K562 (cell line): ENCODE data around the gene ATL3. TPM values are rescaled to one million over a fixed set of nuclear protein-coding genes. Genes with fewer than 3 reads are reported as not detected.
A peak's percentile ranks its signal among the peaks of the same experiment; 100 is the strongest.

Experiments used
- ATAC-seq: fragments of 200-7000 bp; cut with Tn5 transposase; 3 replicates; pipeline ENCODE4 v1.9.1; 2020; ENCODE audit warnings: moderate library complexity
- BruUV-seq: library from RNA; stranded (reverse); fragments of 400-500 nt; replicated peaks from 2 replicates; lab custom pipeline; 2021; lab: Mats Ljungman, UMichigan
- CTCF ChIA-PET: fragments of 300-600 bp; formaldehyde crosslinking; extraction: SDS; loops from one replicate; lab custom pipeline; 2021; ENCODE audit warnings: low intra/inter-chr PET ratio; lab: Yijun Ruan, JAX
- POLR2A ChIA-PET: fragments of 300-600, 350-650 bp; sonication (Branson Sonifier 250); formaldehyde crosslinking; extraction: SDS; loops from one replicate; lab custom pipeline; 2021; ENCODE audit warnings: antibody characterized with exemption, inconsistent platforms; lab: Yijun Ruan, JAX
- DNase-seq, 4 experiments: peaks; one replicate each; pipeline versions ENCODE4 v3.0.0 to v3.0.0-alpha.2; 2011 to 2018; ENCODE audit warnings: low spot score in 3 of 4, mixed read lengths in 3 of 4; ENCODE audit errors: extremely low read depth in 1 of 4
- FAIRE-seq: peaks from 2 replicates; lab custom pipeline; 2011; peaks lifted over from hg19 to GRCh38; lab: Jason Lieb, UNC
- H2AFZ ChIP-seq: 2 replicates; pipeline ENCODE4 v1.6.0; 2011; ENCODE audit warnings: low read depth, low read length, control low read depth, inconsistent platforms
- H3K27ac ChIP-seq: fragments of 200-600 bp; 3 replicates; pipeline ENCODE4 v1.8.0; 2011; ENCODE audit warnings: low read depth, mild to moderate bottlenecking, control low read depth, inconsistent platforms, low read length, moderate library complexity, mixed read lengths; ENCODE audit errors: extremely low read depth
- H3K27me3 ChIP-seq, 2 experiments: fragments of 300-600 bp in 1 of 2; 2 replicates in 1 of 2; 3 replicates in 1 of 2; pipeline versions ENCODE4 v1.6.0 to v1.8.0; 2011; ENCODE audit warnings: inconsistent platforms in 2 of 2, low read length in 2 of 2, mild to moderate bottlenecking in 1 of 2, mixed read lengths in 1 of 2, moderate library complexity in 1 of 2; ENCODE audit not compliant: control insufficient read depth in 2 of 2, insufficient read depth in 2 of 2
- H3K36me3 ChIP-seq: fragments of 300-600 bp; 3 replicates; pipeline ENCODE4 v1.8.0; 2011; ENCODE audit warnings: mild to moderate bottlenecking, low read length, inconsistent platforms; ENCODE audit not compliant: control insufficient read depth, insufficient read depth
- H3K4me1 ChIP-seq, 2 experiments: fragments of 200-600 bp in 1 of 2; replicated peaks in 1 of 2; 2 replicates in 1 of 2; 3 replicates in 1 of 2; pipeline versions ENCODE4 v1.5.1 to v1.8.0; 2011; ENCODE audit warnings: inconsistent platforms in 2 of 2, low read length in 2 of 2, mild to moderate bottlenecking in 1 of 2, mixed read lengths in 1 of 2, moderate library complexity in 1 of 2; ENCODE audit not compliant: control insufficient read depth in 2 of 2, insufficient read depth in 2 of 2
- H3K4me2 ChIP-seq: 2 replicates; pipeline ENCODE4 v1.6.1; 2011; ENCODE audit warnings: low read length, control low read depth, inconsistent platforms, mixed read lengths; ENCODE audit not compliant: insufficient read depth
- H3K4me3 ChIP-seq: fragments of 200-600 bp; sonication (generic), shearing (Covaris generic); 2 replicates; pipeline ENCODE4 v1.5.1; 2016; ENCODE audit warnings: control low read depth, inconsistent platforms
- H3K79me2 ChIP-seq: fragments of 200-600 bp; 3 replicates; pipeline ENCODE4 v1.8.0; 2011; ENCODE audit warnings: low read length, inconsistent platforms; ENCODE audit not compliant: control insufficient read depth, insufficient read depth
- H3K9ac ChIP-seq, 2 experiments: 2 replicates each; pipeline versions ENCODE4 v1.6.0 to v1.6.1; 2011; ENCODE audit warnings: low read depth in 2 of 2, low read length in 2 of 2, control low read depth in 1 of 2, inconsistent platforms in 1 of 2, mild to moderate bottlenecking in 1 of 2, mixed read lengths in 1 of 2; ENCODE audit not compliant: insufficient read depth in 1 of 2
- H3K9me1 ChIP-seq: one replicate; pipeline ENCODE4 v1.6.0; 2011; ENCODE audit warnings: inconsistent platforms, mild to moderate bottlenecking, low read length, moderate library complexity; ENCODE audit not compliant: control insufficient read depth, insufficient read depth
- H3K9me3 ChIP-seq: replicated peaks from 2 replicates; pipeline ENCODE4 v1.5.1; 2011; ENCODE audit warnings: low read depth, low read length, inconsistent platforms; ENCODE audit not compliant: control insufficient read depth, insufficient read depth
- H4K20me1 ChIP-seq: replicated peaks from 2 replicates; pipeline ENCODE4 v1.6.1; 2011; ENCODE audit warnings: low read length, inconsistent platforms, mixed read lengths; ENCODE audit not compliant: control insufficient read depth, insufficient read depth
- DEAF1 ChIP-seq: fragments of 450-650 bp; formaldehyde crosslinking; IDR thresholded peaks from 2 replicates; pipeline ENCODE4 v1.4.0; 2020; ENCODE audit warnings: mild to moderate bottlenecking, moderate library complexity
- GABPB2 ChIP-seq: fragments of 250-450 bp; sonication (Bioruptor Pico); conservative IDR thresholded peaks from 2 replicates; pipeline ENCODE4 v1.5.1; 2021; ENCODE audit warnings: mild to moderate bottlenecking
- HDAC8 ChIP-seq: fragments of 450-650 bp; IDR thresholded peaks from 2 replicates; pipeline ENCODE4 v1.6.1; 2016; ENCODE audit warnings: mild to moderate bottlenecking, missing genetic modification characterization, moderate library complexity, missing compliant biosample characterization
- MEF2A ChIP-seq: IDR thresholded peaks from 2 replicates; pipeline ENCODE4 v1.6.1; 2011; ENCODE audit warnings: low read depth, mild to moderate bottlenecking, low read length, moderate library complexity; ENCODE audit not compliant: control insufficient read depth
- NFIX ChIP-seq: fragments of 250-450 bp; sonication (Bioruptor Pico); IDR thresholded peaks from 2 replicates; pipeline ENCODE4 v1.4.0; 2020; ENCODE audit warnings: low read depth, mild to moderate bottlenecking, moderate library complexity
- RAD21 ChIP-seq, 2 experiments: fragments of 250-450 bp in 1 of 2; fragments of 450-650 bp in 1 of 2; sonication (Bioruptor Pico) in 1 of 2; formaldehyde crosslinking in 1 of 2; IDR thresholded peaks in 1 of 2; conservative IDR thresholded peaks in 1 of 2; 2 replicates each; pipeline versions ENCODE4 v1.4.0 to v1.8.0; 2020 to 2022; ENCODE audit warnings: mild to moderate bottlenecking in 2 of 2, moderate library complexity in 1 of 2
- SMC3 ChIP-seq: conservative IDR thresholded peaks from 2 replicates; pipeline ENCODE4 v1.6.1; 2011; ENCODE audit warnings: low read depth, low read length, improper control_type of control experiment; ENCODE audit not compliant: insufficient read depth
- SOX6 ChIP-seq: fragments of 450-650 bp; IDR thresholded peaks from 2 replicates; pipeline ENCODE4 v1.6.1; 2014; ENCODE audit warnings: mild to moderate bottlenecking
- TCFL5 ChIP-seq: fragments of 250-450 bp; sonication (Bioruptor Pico); conservative IDR thresholded peaks from 2 replicates; pipeline ENCODE4 v1.6.1; 2021; ENCODE audit warnings: mild to moderate bottlenecking, moderate library complexity, matching md5 sums
- USF2 ChIP-seq: sonication (generic); formaldehyde crosslinking; IDR thresholded peaks from 2 replicates; pipeline ENCODE4 v1.5.0; 2020; ENCODE audit warnings: missing genetic modification reagents
- YY1 ChIP-seq, 3 experiments: IDR thresholded peaks; 2 replicates each; pipeline ENCODE4 v1.6.1; 2011; ENCODE audit warnings: low read length in 2 of 3, mild to moderate bottlenecking in 2 of 3, moderate library complexity in 2 of 3, borderline replicate concordance in 1 of 3, control low read depth in 1 of 3, low read depth in 1 of 3; ENCODE audit not compliant: insufficient read depth in 3 of 3, insufficient replicate concordance in 2 of 3, control insufficient read depth in 1 of 3, insufficient read length in 1 of 3; ENCODE audit errors: extremely low read depth in 1 of 3
- ZMIZ1 ChIP-seq, 2 experiments: fragments of 150-350 bp in 1 of 2; IDR thresholded peaks; 2 replicates each; pipeline ENCODE4 v1.6.1; 2012 to 2016; ENCODE audit warnings: low read depth in 2 of 2, low read length in 2 of 2, mild to moderate bottlenecking in 1 of 2, moderate library complexity in 1 of 2
- ZNF174 ChIP-seq: fragments of 250-450 bp; sonication (Bioruptor Pico); IDR thresholded peaks from 2 replicates; pipeline ENCODE4 v1.4.0; 2020; ENCODE audit warnings: mild to moderate bottlenecking
- ZNF239 ChIP-seq: fragments of 250-450 bp; sonication (Bioruptor Pico); IDR thresholded peaks from 2 replicates; pipeline ENCODE4 v1.4.0; 2020; ENCODE audit warnings: mild to moderate bottlenecking
- ZNF583 ChIP-seq: fragments of 250-450 bp; sonication (Bioruptor Pico); IDR thresholded peaks from 2 replicates; pipeline ENCODE4 v1.4.0; 2020
- WGBS: fragments of 100-300 bp; shearing (Covaris generic); methylation state at CpG from one replicate; pipeline ENCODE4 v1.1.6; 2016; ENCODE audit warnings: low coverage, mixed read lengths; ENCODE audit not compliant: insufficient coverage; ENCODE audit errors: missing lambda C conversion rate; 5-methylcytosine and 5-hydroxymethylcytosine counted together
- in situ Hi-C: fragments of 300-500 bp; cut with MboI; formaldehyde crosslinking; loops from 4 replicates; pipeline ENCODE4 v1.15.0; 2018; ENCODE audit warnings: inconsistent platforms, mixed read lengths
- intact Hi-C: fragments of 100-400 bp; cut with micrococcal nuclease; formaldehyde crosslinking; loops from 2 replicates; pipeline ENCODE4 v1.14.2; 2022
- polyA plus RNA-seq, 8 experiments: library from polyadenylated mRNA; depleted of rRNA in 4 of 8; stranded (reverse) in 5 of 8; unstranded in 3 of 8; fragments of >200 nt; fragmentation: Nextera tagmentation in 2 of 8; fragmentation: Illumina TruSeq in 1 of 8; extraction: Ambion mirVana in 2 of 8; extraction: Trizol in 1 of 8; gene quantifications; 2 replicates each; pipeline versions ENCODE4 v1.2.1 to v1.2.3, GENCODE V29; 2011 to 2014; ENCODE audit warnings: inconsistent platforms in 1 of 8, missing spikeins in 1 of 8
- total RNA-seq, 7 experiments: library from RNA; depleted of rRNA in 6 of 7; stranded (reverse); fragments of >200 nt in 6 of 7; fragmentation: Illumina TruSeq in 2 of 7; extraction: Trizol in 2 of 7; gene quantifications; 2 replicates each; pipeline versions ENCODE4 v1.2.1 to v1.2.3, GENCODE V29; 2011 to 2021; ENCODE audit warnings: low replicate concordance in 1 of 7

Gene ATL3
- total and polyA plus RNA-seq, 9 of the 15 experiments (the other 6 are each of a cell fraction or from before 2014, with no cell fraction given): 18.2 to 39.8 (median 23.9) TPM

GRCh38 chr11:63705526-63705925 lies 34.4 kb upstream of the ATL3 start:
- CTCF ChIA-PET: no interaction called here
- in situ Hi-C loops: no loop called here
- WGBS: 64% methylated on average over 2 of the region's 2 CpGs
- Histone ChIP-seq H3K9ac (no peak overlapping the region; a peak in 1 of 4 replicates), H3K4me2 (no peak overlapping the region), H4K20me1 (peaks cover 6% of the 10 kb centered on the region), H3K36me3 (peaks cover 7% of the 10 kb centered on the region; the same call in 1 of the 3 replicates), H3K27ac (no peak overlapping the region), H3K79me2 (peaks cover 79% of the 10 kb centered on the region), H3K4me1 (peaks cover 0 to 6% of the 10 kb centered on the region in 2 experiments; a peak in 2 of 5 replicates), H3K4me3 (no peak overlapping the region), H3K27me3 (no peaks in the 10 kb centered on the region), H3K9me1 (no peaks in the 10 kb centered on the region), H2AFZ (no peak overlapping the region), H3K9me3 (no peaks in the 10 kb centered on the region)
- peak; percentile 42 for FAIRE-seq
- no peak for ATAC-seq
- POLR2A ChIA-PET: interaction anchor here (1.2 to 1.8 kb wide), 2 partner anchors 10 to 23 kb away, joined by 4 to 8 read pairs; no protein-coding TSS in a partner anchor
- no TSS peak for BruUV-seq
- DNase-seq: no peak
- intact Hi-C loops: no loop called here
- TF ChIP-seq RAD21 (CRISPR knock-in tag; conservative IDR thresholded peaks at IDR 0.05 in 1 of 2, IDR thresholded peaks at IDR 0.05 in 1 of 2): no peak
- no peak for TF ChIP-seq MEF2A
- TF ChIP-seq YY1 (IDR thresholded peaks at IDR 0.05; ENCODE audit: borderline replicate concordance in 1 of 3, control insufficient read depth in 1 of 3, extremely low read depth in 1 of 3, insufficient read depth in 3 of 3, insufficient read length in 1 of 3, insufficient replicate concordance in 2 of 3, low read depth in 1 of 3, low read length in 2 of 3): no peak
- TF ChIP-seq ZNF583 (CRISPR knock-in tag): no peak
- TF ChIP-seq SOX6: no peak
- no peak for TF ChIP-seq SMC3
- TF ChIP-seq ZMIZ1 (IDR thresholded peaks at IDR 0.05; ENCODE audit: low read depth in 2 of 2, low read length in 2 of 2): no peak
- TF ChIP-seq ZNF239: no peak
- TF ChIP-seq DEAF1 (CRISPR knock-in tag): no peak
- no peak for TF ChIP-seq HDAC8 (tag)
- TF ChIP-seq NFIX: no peak
- no peak for TF ChIP-seq GABPB2 (CRISPR knock-in tag)
- no peak for TF ChIP-seq USF2 (CRISPR knock-in tag)
- TF ChIP-seq TCFL5 (CRISPR knock-in tag): no peak
- TF ChIP-seq ZNF174: no peak
